ENCODE measurements around the gene CGB5.
"Not testable (repeated sequence)": the region's sequence is repeated elsewhere in the genome, so short reads cannot be mapped to it uniquely, and the experiment has no call there.

CGB5 gene

DNA sequence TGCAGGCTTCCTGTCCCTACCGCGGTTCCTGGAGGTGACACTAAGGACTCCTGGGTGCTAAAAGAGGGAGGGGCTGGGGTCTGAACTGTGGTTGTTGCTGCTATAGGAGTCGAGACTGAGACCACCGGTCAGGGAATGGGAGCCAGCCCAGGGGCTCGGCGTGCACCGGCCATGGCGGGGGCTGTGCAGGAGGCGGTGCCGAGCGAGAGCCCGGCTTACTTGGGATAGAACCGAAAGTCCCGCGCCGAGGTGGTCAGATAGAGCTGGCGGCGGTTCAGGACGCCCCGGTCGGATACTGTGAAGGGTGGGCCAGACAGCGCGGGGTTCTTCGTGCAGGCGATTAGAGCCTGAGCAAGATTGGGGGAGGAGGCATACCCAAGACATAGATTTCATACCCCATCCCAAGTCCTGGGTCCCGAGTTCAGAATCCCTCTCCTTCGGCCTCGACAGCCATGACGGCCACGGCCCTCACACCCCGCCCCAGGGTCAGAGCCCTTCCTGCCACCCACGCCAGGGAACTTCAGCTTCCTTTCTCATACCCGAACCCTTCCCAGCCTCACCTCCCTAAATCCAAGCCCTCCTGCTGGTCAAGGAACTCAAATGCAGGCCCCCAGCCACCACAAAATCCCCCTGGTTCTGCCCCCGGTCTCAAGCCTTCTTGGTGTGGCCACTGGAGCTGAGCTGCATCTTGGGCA is 13.4 kb downstream of the CGB5 start:
- not testable (repeated sequence) for DNase-seq (ENCODE audit: low read depth in 2 of 2)

DNA sequence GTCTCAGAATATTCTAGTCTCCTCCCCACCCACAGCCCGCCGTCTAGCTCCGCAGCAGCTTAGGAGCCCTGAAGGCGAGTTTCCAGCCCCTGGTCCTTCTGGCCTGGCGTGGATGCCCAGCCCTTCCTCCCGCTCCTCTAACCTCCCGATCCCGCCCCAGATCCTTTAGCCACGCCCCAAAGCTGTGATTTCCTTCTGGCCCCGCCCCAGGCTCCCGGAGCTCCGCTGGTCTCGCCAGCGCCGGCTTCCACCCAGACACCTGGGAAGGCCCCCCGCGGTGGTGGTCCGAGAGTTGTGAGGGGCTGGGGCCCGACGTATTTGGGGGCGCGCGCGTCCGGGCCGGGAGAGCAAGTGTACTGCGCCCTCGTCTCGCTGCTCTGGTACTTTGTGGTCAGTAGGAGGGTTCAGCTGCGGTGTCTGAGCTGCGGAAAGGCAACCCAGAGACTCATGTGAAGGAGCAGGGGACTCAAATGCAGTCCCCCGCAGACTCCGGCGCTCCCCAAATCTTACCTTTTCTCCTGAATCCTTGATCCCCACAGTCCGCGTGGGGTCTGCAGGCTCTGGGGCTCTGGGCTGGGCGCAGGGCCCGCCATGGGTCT is 14.1 kb downstream of the CGB5 start, which contains the start of gene CGB7:
Gene CGB7 (minus strand): TSS at position 114 of the 599 bp plus-strand sequence. CDS start 2,374 bp downstream, outside the sequence.
- no peak for DNase-seq (ENCODE audit: low read depth in 2 of 2)

GRCh38 chr19:49058562-49058961 is 14.9 kb downstream of the CGB5 start:
- no peak for DNase-seq (ENCODE audit: low read depth in 2 of 2)

GRCh38 chr19:49059053-49059452 is 15.4 kb downstream of the CGB5 start:
- DNase-seq (ENCODE audit: low read depth in 2 of 2): no peak

GRCh38 chr19:49061000-49061399 is 17.4 kb downstream of the CGB5 start:
- no peak for DNase-seq (ENCODE audit: low read depth in 2 of 2)

DNA sequence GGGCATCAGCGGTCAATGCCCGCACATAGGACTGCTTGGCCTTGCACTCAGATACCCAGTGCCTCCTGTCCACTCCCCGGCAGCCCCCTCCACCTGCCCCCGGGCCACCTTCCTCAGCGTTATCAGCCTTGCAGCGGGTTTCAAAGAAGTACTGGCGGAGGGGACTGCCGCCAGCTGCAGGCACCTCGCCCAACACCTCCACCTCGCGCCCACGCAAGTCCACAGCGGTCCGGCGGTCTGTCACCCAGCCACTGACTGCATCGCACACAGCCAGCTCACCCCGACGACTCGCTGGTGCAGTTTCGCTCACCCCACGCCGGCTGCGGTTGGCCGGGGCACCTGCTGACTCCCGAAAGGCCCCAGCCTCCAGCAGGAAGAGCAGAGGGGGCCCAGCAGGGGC is 17.8 kb downstream of the CGB5 start:
- no peak for DNase-seq (ENCODE audit: low read depth in 2 of 2)

DNA sequence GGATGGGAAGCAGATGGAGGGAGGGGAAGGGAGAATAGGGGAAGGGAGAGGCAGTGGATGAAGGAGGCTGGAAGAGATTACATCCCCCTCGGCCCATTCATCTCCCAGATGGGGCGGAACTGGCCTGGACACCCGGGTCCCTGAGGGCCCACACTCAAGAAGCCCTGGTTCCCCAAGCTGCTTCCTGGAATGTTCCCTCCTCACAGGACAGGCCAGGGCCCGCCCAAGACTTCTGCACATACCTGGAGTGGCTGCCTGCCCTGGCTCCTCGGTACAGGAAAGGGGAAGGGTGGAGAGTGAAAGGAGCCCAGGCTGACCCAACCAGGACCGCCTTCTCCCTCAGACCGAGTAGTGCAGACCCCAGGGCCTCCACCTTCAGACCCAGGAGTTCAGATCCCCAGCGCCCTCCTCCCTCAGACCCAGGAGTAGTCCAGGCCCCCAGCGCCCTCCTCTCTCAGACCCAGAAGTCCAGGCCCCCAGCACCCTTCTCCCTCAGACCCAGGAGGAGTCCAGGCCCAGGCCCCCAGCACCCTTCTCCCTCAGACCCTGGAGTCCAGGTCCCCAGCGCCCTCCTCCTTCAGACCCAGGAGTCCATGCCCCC is 20.5 kb downstream of the CGB5 start:
- DNase-seq (ENCODE audit: low read depth in 2 of 2): no peak

DNA sequence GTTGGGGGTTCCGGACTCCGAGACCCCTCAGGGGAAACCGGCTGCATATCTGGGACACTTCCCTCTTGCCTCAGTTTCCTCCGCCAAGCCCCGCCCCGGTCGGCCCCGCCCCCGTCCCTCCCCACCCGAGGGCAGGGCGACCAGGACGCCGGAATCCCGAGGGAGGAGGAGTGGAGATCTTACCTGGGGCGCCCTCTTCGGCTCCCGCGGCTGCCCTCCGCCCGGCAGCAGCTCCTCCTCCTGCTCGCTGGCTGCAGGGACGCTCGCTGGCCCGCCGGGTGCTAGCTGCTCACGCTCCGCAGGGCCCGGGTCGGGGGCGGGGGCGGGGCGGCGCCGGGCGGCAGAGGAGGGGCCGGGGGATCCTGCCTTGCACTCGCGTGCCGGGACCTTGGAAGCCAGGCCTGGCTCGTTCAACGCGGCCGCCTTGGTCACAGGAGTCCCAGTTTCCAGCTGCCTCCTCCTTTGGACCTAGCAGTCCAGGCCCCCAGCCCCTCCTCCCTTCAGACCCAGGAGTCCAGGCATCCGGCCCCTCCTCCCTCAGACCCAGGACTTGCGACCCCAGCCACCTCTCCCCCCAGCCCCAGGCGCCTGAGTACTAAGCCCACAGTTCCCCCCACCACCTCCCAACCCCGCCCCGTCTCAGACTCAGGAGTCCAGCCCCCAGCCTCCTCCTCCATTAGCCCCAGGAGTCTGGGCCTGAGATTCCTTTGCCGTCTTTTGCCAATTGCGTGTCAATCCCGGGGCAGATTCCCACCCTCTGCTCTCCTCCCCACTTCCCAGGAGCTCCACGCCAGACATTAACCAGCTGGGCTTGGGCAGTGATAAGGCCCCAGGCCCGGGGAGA is 21.3 kb downstream of the CGB5 start, which contains the start of gene NTF4:
Gene NTF4 (minus strand): TSS at position 51 of the 844 bp plus-strand sequence. CDS start 2,821 bp downstream, outside the sequence.
- no peak for DNase-seq (ENCODE audit: low read depth in 2 of 2)

- no peak for DNase-seq (ENCODE audit: low read depth in 2 of 2)
Observed at GRCh38 chr19:49065905-49066512, 22.4 kb downstream of the CGB5 start.

- DNase-seq (ENCODE audit: low read depth in 2 of 2): no peak
Observed at GRCh38 chr19:49067554-49067953, 23.9 kb downstream of the CGB5 start.

GRCh38 chr19:49069026-49069425 is 25.4 kb downstream of the CGB5 start:
- DNase-seq (ENCODE audit: low read depth in 2 of 2): no peak

DNA sequence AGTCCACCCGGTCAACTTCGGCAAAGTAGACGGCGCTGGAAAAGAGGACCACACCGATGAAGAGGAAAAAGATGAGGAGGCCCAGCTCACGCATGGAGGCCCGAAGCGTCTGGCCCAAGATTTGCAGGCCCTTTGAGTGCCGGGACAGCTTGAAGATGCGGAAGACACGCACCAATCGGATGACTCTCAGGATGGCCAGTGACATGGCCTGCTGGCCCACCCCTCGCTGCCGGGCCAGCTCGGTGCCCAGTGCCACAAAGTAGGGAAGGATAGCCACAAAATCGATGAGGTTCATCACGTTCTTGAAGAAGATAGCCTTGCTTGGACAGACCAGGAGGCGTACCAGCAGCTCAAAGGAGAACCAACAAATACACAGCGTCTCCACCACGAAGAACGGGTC is 26.8 kb downstream of the CGB5 start:
- DNase-seq (ENCODE audit: low read depth in 2 of 2): no peak

- DNase-seq (ENCODE audit: low read depth in 2 of 2): no peak
Observed at GRCh38 chr19:49071860-49072547, 28.4 kb downstream of the CGB5 start.

DNA sequence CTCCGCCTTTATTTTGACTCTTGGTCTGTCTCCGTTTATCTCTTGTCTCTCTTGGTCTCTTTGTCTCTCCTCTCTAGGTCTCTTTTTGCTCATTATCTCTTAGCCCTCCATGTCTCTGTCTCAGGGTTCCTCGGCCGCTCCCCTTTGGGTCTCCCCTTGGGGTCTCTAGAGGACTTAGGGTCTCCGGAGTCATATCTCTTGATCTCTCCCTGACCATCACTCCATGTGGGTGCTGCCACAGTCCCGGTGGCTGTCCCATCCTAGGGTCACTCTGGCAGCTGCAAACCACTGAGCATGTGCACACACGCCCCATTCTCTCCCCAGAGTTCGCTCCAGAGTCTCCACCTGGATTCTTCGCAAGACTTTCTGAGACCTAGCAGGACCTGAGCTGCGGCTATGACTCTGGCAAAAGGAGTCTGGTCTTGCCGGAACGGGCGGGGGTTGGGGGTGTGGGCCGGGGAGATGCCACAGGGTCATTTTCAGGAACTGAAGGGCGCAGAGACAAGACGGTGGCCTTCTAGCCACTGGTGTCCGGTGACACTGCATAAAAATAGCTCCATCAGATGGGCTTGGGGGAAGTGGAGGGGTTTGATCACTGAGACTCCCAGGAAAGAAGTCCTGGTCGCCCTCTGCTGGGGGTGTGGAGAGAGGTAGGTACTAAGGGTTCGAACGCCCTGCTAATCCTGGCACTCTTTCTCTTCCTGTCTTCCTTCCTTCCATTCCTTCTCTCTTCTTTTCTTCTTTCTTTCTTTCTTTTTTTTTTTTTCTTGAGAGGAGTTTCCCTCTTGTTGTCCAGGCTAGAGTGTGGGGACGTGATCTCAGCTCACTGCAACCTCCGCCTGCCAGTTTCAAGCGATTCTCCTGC is 30.1 kb downstream of the CGB5 start:
- no peak for DNase-seq (ENCODE audit: low read depth in 2 of 2)

GRCh38 chr19:49074869-49075268 is 31.2 kb downstream of the CGB5 start:
- not testable (repeated sequence) for DNase-seq (ENCODE audit: low read depth in 2 of 2)

DNA sequence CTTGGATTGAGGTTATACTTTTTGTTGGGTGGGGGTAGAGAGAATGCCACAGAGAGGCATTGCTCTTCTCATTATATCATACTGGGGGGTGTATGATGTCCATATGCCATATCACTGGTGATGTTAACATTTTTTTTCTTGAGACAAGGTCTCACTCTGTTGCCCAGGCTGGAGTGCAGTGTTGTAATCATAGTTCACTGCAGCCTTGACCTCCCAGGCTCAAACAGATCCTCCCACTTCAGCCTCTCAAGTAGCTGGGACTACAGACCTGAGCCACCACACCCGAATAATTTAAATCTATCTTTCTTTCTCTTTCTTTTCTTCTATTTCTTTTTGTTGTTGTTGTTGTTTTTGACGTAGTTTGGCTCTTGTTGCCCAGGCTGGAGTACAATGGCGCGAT is 36.7 kb downstream of the CGB5 start:
- no peak for DNase-seq (ENCODE audit: low read depth in 2 of 2)

DNA sequence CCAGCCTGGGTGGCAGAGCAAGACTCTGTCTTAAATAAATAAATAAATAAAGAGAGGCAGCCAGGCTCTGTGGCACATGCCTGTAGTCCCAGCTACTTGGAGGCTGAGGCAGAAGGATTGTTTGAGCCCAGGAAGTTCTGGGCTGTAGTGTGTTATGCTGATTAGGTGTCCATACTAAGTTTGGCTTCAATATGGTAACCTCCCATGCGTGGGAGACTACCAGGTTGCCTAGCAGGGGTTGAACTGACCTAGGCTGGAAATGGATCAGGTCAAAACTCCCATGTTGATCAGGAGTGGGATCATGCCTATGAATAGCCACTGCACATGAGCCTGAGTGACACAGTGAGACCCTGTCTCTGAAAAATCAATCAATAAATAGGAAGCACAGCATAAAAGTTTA is 37.6 kb downstream of the CGB5 start:
- DNase-seq (ENCODE audit: low read depth in 2 of 2): no peak

DNA sequence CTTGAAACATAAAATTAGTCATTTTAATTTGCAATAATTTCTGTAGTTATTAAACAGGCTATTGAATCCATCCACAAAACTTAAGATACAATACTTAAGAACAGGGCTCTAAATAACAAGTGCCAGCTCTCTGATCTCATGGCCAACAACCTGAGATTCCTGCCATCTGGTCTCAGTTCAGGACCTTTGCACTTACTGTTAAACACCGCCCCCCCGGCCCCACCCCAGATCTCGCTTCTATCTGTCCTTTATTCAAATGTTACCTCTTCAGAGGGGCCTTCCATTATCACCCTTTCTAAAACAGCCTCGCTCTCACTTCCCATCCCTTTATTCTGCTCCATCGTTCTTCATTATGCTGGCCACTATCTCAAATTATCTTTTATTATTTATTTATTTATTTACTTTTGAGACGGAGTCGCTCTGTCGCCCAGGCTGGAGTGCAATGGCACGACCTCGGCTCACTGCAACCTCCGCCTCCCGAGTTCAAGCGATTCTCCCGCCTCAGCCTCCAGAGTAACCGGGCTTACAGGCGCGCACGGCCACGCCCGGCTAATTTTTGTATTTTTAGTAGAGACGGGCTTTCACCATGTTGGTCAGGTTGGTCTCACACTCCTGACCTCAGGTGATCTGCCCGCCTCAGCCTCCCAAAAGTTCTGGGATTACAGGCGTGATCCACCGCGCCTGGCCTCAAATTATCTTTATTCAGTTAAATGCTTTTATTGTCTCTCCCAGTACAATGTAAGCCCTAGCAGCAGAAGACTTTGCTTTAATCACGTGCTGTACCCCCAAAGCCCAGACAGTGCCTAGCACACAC is 40.8 kb downstream of the CGB5 start:
- DNase-seq (ENCODE audit: low read depth in 2 of 2): no peak

Data from activated CD8-positive, alpha-beta memory T cell treated with anti-CD3 and anti-CD28 coated beads for 4 hours (primary cell).